RKO (cell line): ENCODE data around the gene ASB1.

Experiments used
- DNase-seq: peaks from one replicate; pipeline ENCODE4 v3.0.0-alpha.2; 2016; ENCODE audit warnings: low spot score

Gene ASB1, protein sequence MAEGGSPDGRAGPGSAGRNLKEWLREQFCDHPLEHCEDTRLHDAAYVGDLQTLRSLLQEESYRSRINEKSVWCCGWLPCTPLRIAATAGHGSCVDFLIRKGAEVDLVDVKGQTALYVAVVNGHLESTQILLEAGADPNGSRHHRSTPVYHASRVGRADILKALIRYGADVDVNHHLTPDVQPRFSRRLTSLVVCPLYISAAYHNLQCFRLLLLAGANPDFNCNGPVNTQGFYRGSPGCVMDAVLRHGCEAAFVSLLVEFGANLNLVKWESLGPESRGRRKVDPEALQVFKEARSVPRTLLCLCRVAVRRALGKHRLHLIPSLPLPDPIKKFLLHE

DNA sequence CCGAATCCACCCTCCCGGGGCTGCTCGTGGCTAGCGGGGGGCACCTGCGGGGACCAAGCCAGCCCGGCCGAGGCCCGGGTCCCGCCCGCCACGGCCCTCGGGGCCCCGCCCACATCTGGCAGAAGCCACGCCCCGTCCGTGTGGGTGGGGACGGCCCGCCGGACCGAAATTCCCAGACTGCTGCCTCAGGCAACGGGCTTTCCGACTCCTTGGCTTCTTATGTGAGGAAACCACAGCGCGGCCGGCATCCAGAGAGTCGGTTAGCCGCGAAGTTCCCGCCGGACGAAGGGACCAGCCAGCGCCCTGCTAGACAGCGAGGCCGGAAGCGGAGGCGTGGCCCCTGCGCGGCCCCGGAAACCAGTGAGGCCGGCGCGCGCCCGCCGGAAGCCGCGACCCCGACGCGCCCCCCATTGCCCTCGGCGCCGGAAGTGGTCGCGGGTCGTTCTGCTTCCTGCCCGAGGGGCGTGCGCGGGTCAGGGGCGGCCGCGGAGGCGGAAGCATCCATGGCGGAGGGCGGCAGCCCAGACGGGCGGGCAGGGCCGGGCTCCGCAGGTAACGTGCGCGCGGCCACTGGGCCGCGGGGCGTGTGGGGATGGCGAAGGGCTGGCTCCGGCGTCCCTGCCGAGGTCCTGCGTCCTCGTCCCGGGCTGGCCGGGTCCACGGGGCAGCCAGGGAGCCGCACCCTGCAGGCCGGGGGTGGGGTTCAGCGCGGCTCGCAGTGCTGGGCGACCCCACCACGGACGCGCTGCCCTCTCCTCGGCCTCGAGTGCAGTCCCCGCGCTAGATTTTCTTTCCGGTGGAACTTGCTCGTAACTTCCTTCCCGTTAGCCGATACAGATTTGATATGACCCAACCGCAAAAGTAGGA, at the start of gene ASB1:
Gene ASB1 (plus strand): TSS at position 360 of the 867 bp plus-strand sequence. CDS start 144 bp downstream, at position 504.
- peak; percentile 94 for DNase-seq

DNA sequence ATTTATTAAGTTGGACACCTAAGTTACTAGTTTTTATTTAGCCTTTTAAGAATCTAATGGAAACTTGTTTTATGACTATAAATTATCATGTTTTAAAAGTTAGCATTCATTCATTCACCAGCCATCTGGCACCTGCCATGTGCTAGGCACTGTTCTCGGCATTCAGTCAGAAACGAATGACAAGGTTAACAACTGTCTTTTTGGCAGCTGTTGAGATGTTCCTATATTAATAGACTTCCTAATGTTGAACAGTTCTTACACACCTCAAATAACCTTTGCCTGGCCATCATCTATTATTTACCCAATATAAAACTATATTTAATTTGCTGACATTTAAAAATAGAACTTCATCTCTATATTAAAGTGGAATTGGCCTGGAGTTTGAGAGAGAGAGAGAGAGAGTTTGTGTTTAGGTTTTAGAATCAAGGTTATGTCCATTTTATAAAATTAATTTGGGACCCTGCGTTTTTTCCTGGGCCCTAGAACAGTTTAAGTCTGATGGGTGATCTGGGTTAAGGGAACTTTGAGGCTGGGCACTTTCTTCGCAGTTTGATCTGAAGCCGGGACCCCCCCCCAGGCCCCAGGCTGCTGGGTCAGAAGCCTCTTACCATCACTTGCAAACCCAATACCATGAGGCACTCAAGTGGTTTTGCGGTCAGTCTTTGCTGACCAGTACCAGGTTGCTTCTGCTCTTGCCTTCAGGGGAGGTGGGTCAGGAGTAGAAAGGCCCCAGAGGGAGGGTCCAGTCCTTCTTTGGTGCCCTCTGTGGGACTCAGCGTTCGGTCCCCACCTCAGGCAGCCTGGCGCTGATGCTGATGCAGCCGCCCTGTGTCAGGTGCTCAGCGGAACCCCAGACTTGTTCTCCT, 48.3 kb upstream of the ASB1 start:
- DNase-seq: no peak

DNA sequence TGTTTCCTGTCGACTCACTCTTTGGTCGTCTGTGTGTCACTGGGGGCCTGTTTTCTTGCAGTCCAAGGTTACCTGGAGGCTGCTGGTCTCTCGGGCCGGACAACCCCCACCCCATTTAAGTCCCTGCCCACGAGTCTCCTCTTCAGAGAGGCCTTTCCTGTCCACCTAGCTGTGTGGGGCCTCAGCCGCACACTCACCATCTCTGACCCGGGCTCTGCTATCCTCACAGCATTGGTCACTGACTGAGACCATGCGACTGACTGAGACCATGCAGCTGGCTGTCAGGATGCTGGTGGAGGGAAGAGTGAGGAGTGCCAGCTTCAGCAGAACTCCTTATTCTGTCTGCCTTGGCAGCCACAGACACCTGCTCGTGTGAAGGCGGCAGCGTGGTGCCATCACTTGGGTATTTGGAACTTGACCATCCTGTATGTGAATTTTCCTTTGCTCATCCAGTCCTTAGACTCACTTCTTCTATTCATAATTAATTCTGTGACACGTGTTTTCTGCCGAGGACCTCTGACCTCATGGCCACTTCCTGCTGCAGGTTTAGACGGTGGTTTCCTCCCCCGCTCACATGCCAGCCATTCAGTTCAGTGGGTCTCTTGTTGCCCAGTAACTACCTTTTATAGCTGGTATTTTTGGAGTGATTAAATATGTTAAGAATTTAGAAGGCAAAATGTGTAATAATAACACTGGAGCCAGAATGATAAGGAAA, 47.5 kb upstream of the ASB1 start:
- no peak for DNase-seq

DNA sequence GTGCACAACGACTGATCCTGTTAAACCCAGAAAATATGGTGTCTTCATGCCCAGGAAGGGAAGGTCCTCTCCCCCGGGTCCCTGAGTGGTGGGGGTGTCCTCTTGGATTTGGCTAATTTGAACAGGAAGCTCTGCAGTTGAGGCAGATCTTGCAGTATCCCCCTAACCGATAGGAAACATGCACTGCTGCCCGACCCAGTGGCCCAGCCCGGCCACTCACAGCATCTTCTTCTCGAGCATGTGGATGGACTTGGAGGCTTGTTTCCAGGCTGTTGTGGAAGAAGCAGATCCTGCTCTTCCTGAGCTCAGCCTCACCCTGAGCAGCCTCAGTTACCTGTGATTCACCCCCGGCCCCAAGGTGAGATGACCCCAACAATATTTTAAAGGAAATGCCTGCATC, 46.4 kb upstream of the ASB1 start:
- DNase-seq: no peak

DNA sequence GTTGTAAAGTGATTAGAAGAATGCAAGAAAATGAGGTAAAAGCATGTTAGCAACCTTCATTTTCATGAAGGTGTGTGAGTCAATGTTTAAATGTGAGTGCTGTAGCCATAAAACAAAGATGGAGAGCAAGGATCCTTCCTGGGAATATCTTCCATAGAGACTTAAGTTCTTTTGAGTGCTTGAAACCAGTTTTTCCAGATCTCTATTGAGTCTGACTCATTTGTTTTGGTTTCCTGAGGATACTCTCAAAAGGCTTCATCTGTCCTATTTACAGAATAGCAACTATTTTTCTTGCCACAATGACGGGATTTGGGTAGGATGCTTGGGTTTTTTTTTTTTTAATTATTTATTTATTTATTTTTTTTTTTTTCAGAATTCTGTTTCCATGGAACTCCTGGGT, 45.9 kb upstream of the ASB1 start:
- no peak for DNase-seq

DNA sequence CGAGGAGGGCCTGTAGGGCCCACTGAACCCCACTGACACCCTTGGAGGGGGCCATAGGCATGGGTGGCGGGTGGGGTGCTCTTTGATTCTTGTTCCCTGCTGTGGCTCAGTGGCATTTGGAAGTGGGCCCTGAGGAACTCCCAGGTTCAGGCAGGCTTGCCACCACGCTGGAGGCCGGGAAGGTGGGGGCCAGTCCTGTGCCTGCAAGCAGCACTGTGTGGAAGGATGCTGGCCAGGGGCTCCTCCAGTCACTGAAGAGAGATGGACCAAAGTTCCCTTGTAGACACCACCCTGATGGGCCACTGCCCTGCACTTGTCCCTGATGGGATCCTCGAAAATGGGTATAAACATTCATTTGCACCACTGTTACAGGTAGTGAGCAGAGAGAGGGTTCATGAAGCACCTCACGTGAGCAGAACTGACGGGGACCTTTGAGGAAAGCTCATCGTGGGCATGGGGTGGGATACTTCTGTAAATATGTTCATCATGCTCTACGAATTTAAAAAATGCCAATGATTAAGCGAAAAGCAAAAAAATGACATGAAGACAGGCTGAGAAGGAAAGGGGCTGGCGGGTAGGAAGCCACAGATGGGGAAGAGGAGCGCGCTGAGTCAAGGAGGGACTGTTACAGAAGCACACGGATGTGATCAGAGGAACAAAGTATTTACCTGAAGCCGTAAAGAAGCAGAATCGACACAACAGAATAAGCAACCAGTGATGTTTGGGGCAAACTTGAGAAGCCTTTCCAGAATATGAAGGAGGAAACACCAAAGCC, 45.2 kb upstream of the ASB1 start:
- no peak for DNase-seq

DNA sequence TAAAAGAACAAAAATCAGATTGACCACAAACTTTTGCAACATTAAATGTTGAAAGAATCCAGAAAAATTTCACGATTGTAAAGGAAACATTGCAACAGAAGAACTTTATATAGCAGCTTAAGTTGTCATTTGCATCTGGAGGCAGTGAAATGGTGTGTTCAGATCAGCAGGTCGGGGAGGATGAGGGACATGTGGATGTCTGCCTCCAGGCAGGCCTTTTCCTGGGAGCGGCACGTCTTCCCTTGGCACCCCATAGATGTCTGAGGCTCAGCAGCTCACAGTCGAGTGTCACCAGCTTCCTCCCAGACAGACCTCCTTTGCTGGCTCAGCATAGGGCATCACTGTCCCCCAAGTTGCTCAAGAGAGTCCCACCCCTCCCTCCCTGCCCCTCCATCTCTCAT, 44.3 kb upstream of the ASB1 start:
- DNase-seq: no peak

DNA sequence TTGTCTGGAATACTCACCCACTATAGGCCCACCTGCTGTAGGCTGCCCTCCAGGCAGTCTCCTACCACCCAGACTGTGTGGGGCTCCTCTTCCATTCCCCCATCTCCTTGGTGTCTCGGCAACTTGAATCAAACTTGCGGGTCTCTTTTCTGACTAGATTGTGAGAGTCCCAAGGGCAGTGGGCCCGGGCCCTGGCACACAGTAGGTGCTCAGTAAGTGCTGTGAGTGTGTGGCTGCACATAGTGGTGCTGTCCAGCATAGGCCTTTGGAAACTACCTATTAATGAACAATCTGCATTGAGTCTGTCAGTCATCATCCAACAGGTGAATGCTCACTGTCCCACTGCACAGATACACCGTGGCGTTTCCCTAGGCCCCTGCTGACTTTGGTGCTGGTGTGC, 43.6 kb upstream of the ASB1 start:
- no peak for DNase-seq

DNA sequence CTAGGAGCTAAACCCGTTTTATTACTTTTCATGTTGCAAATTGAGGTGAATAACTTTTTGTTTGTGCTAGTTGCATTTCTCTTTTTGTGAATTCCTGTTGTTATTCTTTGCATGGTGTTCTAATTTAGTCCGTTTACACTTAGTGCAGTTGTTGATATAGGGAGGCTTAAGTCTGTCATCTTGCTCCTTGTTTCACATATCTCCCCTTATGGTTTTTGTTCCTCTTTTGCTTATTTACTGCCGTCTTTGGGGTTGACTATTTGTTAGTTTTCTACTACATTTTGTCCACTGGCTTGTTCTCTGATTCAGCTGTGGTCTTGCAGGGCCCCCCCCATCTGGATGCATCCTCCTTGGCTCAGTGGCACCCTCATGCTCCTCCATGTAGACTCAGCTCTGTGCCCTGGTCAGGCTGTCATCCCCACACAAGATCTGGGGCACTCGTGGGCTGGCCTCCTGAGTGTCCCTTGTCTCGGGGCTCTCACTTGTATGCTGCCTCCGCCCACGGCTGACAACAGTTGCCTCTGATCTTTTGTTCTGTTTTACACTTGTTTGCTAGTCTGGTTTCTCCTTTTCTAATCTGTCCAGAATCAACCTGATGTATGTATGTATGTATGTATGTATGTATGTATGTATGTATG, 42.9 kb upstream of the ASB1 start:
- no peak for DNase-seq

DNA sequence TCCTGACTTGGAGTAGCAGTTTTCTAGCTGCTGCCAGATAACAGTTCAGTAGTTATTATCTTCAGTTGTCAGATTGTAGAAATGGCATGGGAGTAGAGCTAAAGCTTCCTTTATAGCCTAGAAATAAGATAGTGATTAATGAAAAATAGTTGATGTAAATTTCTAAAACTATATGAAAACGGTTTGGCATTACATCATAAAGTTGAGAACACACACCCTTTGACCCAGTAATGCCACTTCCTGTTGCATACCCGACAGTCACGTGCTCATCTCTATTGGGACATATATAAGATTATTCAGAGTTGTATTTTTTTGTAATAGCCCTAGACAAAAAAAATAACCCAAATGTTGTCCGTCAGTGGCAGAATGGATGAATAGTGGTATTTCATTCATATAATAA, 39.4 kb upstream of the ASB1 start:
- no peak for DNase-seq

DNA sequence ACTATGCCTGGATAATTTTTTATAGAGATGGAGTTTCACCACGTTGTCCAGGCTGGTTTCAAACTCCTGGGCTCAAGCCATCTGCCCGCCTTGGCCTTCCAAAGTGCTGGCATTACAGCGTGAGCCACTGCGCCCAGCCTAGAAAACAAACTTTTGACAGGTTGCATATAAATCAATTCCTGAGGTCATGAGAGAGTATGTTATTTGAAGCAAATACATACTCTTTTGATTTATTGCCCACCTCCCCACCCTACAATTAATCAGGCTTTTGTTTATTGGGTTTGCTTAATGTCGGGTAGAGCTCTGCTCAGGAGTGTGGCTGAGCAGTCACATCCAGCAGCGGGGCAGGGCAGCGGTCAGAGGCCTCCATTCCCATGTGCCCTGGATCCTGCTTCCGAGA, 37.9 kb upstream of the ASB1 start:
- DNase-seq: no peak

DNA sequence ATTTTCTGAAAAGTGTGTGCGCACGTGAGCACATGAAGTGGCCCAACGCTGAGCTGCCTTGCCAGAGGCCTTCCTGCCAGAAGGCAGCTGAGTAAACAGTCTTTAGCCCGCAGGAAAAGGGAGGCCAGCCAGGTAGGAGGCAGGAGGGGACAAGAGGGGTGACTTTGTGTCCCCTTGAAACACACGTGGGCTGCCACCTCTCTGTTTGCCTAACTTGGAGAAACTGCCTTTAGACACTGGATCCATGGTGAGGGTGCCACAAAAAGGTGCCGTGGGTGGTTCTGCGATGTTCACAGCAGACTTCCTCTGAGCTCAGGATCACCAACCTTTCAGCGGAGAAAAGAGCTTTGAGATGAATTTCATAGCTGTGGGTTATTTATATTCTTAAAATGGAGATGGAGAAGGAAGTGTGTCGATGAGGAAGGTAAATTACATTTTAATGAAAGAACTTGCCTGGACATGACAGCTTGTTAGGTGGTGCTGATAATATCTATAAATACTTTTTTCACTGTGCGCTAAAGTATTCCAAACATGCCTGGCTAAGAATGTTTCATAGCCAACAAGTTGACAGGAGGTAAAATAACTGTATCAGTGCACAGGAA, 36.6 kb upstream of the ASB1 start:
- DNase-seq: no peak

DNA sequence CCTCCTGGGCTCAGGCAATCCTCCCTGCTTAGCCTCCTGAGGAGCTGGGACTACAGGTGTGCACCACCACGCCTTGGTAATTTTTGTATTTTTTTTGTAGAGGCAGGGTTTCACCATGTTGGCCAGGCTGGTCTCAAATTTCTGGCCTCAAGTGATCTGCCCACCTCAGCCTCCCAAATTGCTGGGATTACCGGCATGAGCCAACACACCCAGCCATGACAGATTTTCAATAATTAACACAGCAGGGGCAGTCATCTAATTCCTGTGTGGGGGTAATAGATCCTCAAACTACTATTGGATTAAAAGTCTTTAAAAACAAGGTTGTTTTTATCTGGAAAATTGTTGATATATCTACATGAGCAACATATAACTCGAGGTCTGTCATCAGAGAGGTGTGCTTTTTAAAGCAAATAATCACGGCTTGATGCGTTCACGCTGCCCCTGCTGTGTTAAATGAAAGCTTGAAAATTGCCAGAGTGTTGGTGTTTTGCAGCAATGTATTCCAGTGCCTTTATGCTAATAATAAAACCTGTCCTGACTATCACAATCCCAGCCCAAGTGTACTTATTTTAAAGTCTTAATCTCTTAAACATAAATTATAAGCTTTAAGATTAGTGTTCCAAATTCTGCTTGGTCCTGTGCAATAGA, 35.6 kb upstream of the ASB1 start:
- no peak for DNase-seq

DNA sequence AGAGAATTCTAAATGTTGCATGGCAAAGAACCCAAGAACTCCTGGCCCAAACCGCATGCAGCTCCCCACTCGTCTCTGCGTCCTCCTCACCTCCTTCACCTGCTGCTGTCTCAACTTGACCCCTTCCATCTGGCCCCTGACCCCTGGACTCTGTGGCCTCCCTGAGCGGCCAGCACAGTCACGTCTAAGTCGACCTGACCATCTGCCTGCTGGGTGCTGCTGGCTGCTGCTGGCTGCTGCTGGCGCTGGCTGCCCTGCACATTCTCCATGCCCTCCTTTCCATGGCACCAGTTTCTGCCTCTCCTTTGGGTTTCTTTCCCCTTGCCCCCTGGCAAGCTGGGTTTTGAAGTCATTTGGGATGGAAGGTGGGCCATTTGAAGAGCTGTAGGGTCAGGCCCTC, 30.1 kb upstream of the ASB1 start:
- no peak for DNase-seq

DNA sequence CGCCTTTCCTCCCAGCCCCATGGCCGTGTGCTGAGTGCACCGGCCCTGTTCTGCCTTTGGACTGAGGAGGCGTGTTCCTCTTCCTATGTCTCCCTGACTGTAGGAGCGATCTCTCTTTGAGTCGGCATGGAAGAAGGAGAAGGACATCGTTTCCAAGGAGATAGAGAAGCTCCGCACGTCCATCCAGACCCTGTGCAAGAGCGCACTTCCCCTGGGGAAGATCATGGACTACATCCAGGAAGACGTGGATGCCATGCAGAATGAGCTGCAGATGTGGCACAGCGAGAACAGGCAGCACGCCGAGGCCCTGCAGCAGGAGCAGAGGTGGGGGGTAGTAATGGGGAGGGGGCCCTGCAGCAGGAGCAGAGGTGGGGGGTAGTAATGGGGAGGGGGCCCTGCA, 29.4 kb upstream of the ASB1 start:
- no peak for DNase-seq

DNA sequence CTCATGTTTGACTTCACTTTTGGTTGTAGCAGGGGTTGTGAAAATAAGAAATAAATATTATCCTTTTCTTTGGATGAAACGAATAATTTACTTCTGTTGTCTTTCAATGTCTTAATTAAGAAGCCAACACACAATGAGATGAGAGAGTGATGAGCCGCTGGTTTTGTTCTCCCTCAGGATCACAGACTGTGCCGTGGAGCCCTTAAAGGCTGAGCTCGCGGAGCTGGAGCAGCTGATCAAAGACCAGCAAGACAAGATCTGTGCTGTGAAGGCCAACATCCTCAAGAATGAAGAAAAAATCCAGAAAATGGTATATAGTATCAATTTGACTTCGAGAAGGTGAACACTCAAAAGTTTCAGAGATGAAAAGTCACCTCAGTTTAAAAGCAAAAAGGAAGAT, 28.1 kb upstream of the ASB1 start:
- DNase-seq: no peak

DNA sequence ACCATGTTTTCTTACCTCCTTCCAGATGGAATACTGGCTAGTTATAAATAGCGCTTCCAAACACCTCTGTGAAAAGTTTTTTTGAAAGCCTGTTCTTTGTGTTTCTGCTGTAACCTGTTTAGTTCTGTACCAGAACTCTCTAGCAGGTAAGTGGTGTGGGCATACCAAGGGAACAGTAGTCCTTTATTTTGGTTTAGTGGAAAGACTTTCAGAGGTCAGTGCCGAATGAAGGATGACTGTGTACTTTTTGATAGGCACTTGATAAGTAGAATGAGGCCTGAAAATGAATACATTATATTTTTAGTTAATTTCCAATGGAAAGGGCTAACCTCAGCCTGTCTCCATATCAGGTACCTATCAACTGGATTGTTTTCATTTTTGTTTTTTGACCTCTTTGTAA, 27.6 kb upstream of the ASB1 start:
- DNase-seq: no peak

DNA sequence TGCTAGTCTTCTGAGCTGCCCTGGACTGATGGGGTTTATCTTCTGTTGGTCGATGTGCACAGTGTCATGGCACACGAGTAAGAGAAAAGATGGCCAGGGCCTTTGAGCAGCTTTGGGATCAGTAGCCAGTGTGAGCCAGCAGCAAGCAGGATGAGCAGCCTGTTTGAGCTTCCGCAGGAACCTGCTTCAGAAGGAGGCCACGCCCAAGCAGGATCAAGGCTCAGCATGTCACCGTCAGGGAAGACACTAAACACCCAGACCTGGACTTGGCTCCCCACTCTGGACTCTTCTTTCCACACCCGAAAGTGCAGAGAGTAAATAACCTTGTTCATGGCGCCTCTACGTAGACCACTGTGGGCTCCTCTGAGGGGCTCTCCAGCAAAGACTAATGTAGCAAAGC, 25.2 kb upstream of the ASB1 start:
- DNase-seq: no peak

DNA sequence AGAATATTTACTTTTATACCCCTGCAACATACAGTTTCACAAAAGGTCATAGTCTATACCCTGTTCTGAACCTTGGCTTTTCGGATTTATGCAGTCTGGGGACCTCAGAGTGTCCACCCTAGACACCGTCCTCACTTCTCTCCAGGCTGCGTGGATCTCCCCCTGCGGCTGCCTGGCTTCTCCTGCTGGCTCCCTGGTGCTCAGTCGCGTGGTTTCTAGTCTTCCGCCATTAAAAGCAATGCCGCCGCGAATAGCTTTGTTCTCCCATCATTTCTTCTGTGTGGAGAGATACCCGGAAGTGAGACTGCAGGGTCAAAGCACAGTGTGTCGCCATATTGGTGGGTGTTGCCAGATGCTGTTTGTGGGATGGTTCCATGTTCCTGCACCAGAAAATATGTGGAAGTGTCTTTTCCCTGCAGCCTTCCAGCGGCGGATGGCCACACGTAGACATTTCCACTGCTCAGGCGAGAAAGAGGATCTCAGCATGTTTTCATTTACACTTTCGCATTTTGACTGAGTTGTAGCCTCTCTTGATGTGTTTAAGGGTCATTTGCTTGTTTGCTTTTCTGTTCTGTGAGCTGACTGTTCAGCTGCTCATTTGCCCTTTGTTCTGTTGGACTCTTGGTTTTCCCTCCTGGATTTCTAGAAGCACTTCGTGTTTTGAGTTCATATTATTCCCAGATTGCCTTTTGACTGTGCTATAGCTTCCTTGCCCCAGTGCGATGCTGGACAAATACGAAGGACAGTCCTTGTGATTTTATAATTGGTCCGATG, 22.9 kb upstream of the ASB1 start:
- no peak for DNase-seq
